Measurements from ENCODE around the gene GUCA2A.

Gene GUCA2A

DNA sequence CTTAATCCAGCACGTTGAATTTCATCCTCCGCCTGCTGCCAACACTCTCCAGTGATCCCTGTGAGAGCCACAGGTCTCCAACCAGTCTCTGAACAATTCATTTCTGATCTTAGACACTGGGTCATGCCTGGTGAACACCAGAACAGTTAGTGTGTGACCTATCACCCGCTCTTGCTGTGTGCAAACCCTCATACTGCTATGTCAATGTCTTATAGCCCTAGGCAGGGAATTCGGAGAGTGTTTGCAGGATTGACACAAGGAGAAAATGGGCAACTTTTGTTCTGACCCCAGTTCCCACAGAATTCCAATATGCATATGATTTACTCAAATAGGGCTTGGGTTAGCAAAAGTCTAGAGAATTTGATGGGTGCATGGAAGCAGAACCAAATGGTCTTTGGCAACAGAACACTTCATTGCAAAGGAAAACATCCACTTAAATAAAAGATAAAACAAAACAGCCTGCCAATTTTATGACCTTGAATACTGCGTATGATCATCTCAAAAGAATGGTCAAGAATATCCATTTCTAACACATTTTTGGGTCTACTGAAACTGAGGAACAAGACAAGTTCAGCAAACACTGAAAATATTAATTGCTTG is 34.4 kb downstream of the GUCA2A start:
- no peak for DNase-seq (ENCODE audit: low spot score)

DNA sequence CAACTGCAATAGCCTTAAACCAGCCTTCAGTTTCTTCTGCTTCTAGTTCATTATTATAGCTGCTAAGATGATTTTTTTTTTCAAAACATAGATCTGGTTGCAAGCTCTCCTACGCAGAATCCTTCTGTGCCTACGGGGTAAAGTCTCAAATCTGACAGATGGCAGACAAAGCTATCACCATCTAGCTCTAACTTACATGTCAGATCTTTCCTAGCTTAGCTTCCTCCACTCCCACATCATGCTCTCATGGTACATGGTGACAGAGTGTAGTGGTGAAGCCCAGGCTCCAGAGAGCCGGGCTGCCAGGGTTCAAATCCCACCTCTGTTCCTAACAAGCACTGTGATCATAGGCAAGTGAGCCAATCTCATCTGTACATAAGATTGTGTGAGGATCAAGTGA is 35.6 kb downstream of the GUCA2A start:
- DNase-seq (ENCODE audit: low spot score): no peak

DNA sequence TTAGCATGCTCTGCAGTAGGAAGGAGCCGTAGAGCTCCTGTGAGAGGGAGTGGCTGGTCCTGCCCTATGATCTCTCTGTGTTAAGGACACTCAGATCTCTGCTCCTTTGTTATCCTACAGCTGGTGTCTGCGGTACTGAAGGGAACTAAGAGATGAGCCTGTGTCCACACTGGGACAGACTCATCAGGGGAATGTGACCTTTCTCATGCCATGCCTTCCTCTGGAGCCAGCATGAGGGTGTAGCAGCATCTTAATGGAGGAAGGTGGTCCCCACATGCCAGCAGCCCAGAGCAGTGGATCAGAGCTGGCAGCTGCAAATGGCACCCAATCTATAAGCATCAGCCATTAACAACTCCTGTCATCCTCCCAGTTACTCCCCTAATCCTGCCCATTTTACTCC is 36.0 kb downstream of the GUCA2A start:
- no peak for DNase-seq (ENCODE audit: low spot score)

DNA sequence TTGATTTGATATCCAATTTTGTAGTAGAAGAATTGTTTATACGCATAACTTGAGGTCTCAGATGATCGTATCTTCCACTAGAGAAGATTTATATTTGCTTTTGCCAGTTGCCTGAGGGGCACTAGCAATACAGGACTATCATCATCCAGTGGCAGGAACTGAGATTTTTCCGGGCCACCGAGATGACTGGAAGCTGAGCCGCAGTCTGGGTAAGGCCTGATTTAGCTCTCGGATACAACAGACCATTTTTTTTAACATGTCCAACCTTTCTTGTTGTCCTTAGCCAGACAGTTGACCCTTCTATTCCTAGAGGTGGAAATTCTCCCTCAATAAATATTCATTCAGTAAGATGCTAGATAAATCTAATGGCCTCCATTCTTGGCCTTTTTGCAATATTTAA is 36.8 kb downstream of the GUCA2A start:
- DNase-seq (ENCODE audit: low spot score): no peak

DNA sequence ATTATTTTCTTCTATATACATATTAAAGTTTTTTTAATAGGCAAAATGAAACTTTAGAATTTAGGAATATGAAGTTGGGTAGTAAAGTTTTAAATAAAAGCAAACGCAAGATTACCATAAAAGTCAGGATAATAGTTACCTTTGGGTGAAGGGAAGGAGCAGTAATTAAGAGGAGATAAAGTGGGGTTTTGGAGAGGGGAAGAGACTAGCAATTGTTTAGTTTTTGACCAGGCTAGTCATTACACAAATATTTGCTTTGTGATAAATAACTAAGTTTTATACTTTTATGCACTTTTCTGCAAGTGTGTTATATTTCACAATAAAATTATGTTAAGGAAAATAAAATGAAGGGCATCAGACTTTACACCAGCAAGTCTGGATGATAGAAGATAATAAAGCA is 39.0 kb downstream of the GUCA2A start:
- no peak for DNase-seq (ENCODE audit: low spot score)

DNA sequence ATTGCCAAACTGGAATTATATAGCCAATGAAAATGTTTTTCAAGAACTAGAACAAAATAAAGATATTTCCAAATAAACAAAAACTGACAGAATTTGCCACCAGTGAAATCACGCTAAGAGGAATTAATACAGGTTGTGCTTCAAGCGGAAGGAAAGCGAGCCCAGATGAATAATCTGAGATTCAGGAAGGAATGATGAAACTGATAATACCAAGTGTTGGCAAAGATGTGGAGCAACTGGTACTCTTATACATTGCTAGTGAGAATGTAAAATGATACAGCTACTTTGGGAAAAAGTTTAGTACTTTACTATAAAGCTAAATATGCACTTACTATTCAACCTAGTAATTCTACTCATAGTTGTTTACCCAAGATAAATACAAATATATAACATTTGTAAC is 42.1 kb downstream of the GUCA2A start:
- DNase-seq (ENCODE audit: low spot score): no peak

DNA sequence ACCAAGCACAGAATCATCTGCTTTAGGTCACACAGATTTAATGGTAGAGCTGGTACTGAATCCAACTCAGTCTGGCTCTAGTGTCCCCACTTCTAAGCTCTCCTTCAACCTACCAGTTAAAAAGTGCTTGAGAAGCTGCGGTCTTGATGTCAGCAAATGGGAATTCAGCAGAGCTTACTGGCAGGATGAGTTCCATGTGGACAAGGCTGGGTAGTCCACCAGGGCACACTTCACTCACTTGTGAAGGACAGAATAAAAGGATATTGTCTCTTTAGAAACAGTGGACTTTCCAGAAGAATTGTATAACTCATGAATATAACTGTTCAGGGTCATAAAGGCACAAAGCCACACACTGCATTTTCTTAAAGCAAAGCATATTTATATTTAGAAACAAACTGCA is 46.4 kb downstream of the GUCA2A start:
- DNase-seq (ENCODE audit: low spot score): no peak

DNA sequence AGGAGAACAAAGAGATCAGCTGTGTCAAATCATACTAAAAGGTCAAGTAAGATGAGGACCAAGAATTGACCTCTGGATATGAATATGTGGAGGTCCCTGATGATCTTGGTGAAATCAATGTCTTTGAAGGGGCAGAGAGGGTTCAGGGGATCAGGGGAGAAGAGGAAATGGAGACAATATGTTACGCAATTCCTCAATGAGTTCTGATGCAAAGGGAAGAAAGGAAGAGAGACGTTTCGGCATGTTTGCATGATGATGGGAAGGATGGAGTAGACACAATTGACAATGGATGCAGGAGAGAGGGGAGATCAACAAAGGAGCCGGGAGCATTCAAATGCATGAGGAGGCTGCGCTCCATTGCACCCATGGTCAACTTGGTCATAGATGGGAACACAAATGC is 47.3 kb downstream of the GUCA2A start:
- no peak for DNase-seq (ENCODE audit: low spot score)

DNA sequence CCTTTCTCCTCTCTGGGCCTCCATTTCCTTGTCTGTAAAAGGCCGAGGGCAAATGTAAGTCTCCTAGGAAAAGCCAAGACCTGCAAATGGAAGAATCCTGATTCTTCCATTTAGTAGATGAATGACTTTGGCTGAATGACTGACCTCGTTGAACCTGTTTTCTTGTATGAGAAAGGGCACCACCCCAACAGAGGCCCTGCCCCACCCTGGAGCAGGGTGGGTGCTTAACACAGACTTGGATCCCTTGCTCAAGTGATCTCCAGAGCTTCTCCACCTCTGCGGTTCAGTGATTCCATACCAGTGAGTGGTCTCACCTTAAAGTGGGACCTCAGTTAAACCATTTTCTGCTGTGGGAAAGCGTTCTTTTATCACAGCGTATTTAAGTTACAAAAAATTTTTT is 50.3 kb downstream of the GUCA2A start:
- DNase-seq (ENCODE audit: low spot score): no peak
